Mesenchymal stem cell (in vitro differentiated cells and primary cell): ENCODE measurements around the gene ZSWIM8.

Experiments
- DNase-seq: peaks from one replicate; pipeline ENCODE4 v3.0.0-alpha.2; 2013
- H2AFZ ChIP-seq: one replicate; pipeline ENCODE4 v1.6.1; 2013; ENCODE audit warnings: low read depth, mild to moderate bottlenecking, control low read depth, inconsistent platforms, low read length, moderate library complexity
- H2AK5ac ChIP-seq: 2 replicates; pipeline ENCODE4 v1.6.1; 2013; ENCODE audit warnings: low read length, moderate library complexity, mild to moderate bottlenecking, inconsistent platforms; ENCODE audit not compliant: severe bottlenecking
- H2BK120ac ChIP-seq: one replicate; pipeline ENCODE4 v1.6.1; 2013; ENCODE audit warnings: low read depth, mild to moderate bottlenecking, inconsistent platforms, low read length, moderate library complexity
- H2BK12ac ChIP-seq, 2 experiments: one replicate each; pipeline ENCODE4 v1.6.1; 2013; ENCODE audit warnings: inconsistent platforms in 2 of 2, low read length in 2 of 2, mild to moderate bottlenecking in 2 of 2, moderate library complexity in 2 of 2, control low read depth in 1 of 2
- H2BK15ac ChIP-seq: one replicate; pipeline ENCODE4 v1.6.1; 2013; ENCODE audit warnings: mild to moderate bottlenecking, low read depth, inconsistent platforms; ENCODE audit not compliant: poor library complexity, severe bottlenecking
- H2BK5ac ChIP-seq: 2 replicates; pipeline ENCODE4 v1.6.1; 2013; ENCODE audit warnings: low read depth, mild to moderate bottlenecking, low read length, control low read depth, inconsistent platforms; ENCODE audit not compliant: poor library complexity, severe bottlenecking
- H3K14ac ChIP-seq, 2 experiments: one replicate each; pipeline ENCODE4 v1.6.1; 2013; ENCODE audit warnings: inconsistent platforms in 2 of 2, low read length in 2 of 2, control low read depth in 1 of 2, mild to moderate bottlenecking in 1 of 2, moderate library complexity in 1 of 2
- H3K18ac ChIP-seq, 2 experiments: one replicate each; pipeline ENCODE4 v1.6.1; 2013; ENCODE audit warnings: inconsistent platforms in 2 of 2, low read length in 2 of 2, control low read depth in 1 of 2, low read depth in 1 of 2, mild to moderate bottlenecking in 1 of 2
- H3K23ac ChIP-seq, 2 experiments: one replicate each; pipeline ENCODE4 v1.6.1; 2013; ENCODE audit warnings: inconsistent platforms in 2 of 2, low read length in 2 of 2, mild to moderate bottlenecking in 2 of 2, moderate library complexity in 2 of 2, control low read depth in 1 of 2
- H3K27ac ChIP-seq: 2 replicates; pipeline ENCODE4 v1.5.1; 2013; ENCODE audit warnings: mild to moderate bottlenecking, moderate library complexity, low read length, control low read depth, inconsistent platforms; ENCODE audit not compliant: poor library complexity, severe bottlenecking
- H3K27me3 ChIP-seq, 2 experiments: 2 replicates each; pipeline versions ENCODE4 v1.6.1 to v1.7.0; 2013; ENCODE audit warnings: low read length in 2 of 2, mild to moderate bottlenecking in 2 of 2, moderate library complexity in 2 of 2, control low read depth in 1 of 2, inconsistent platforms in 1 of 2; ENCODE audit not compliant: control insufficient read depth in 1 of 2, insufficient read depth in 1 of 2
- H3K36me3 ChIP-seq, 2 experiments: 2 replicates each; pipeline versions ENCODE4 v1.6.1 to v1.7.0; 2013; ENCODE audit warnings: low read length in 2 of 2, control low read depth in 1 of 2, inconsistent platforms in 1 of 2, low read depth in 1 of 2, mild to moderate bottlenecking in 1 of 2; ENCODE audit not compliant: insufficient read depth in 2 of 2, control insufficient read depth in 1 of 2
- H3K4ac ChIP-seq, 2 experiments: one replicate each; pipeline ENCODE4 v1.6.1; 2013; ENCODE audit warnings: inconsistent platforms in 2 of 2, low read length in 2 of 2, mild to moderate bottlenecking in 2 of 2, moderate library complexity in 2 of 2, control low read depth in 1 of 2, low read depth in 1 of 2
- H3K4me1 ChIP-seq: 2 replicates; pipeline ENCODE4 v1.6.1; 2013; ENCODE audit warnings: low read depth, low read length, control low read depth; ENCODE audit not compliant: control insufficient read depth, insufficient read depth
- H3K4me2 ChIP-seq: 2 replicates; pipeline ENCODE4 v1.6.1; 2013; ENCODE audit warnings: low read length, mild to moderate bottlenecking, inconsistent platforms; ENCODE audit not compliant: poor library complexity, severe bottlenecking
- H3K4me3 ChIP-seq, 2 experiments: 2 replicates each; pipeline versions ENCODE4 v1.5.1 to v1.7.0; 2013; ENCODE audit warnings: low read length in 2 of 2, mild to moderate bottlenecking in 2 of 2, control low read depth in 1 of 2, low read depth in 1 of 2; ENCODE audit not compliant: insufficient read depth in 1 of 2
- H3K79me1 ChIP-seq: replicated peaks from 2 replicates; pipeline ENCODE4 v1.6.1; 2013; ENCODE audit warnings: mild to moderate bottlenecking, control low read depth, low read length, inconsistent platforms; ENCODE audit not compliant: poor library complexity, severe bottlenecking
- H3K9ac ChIP-seq: 2 replicates; pipeline ENCODE4 v1.7.0; 2013; ENCODE audit warnings: mild to moderate bottlenecking, low read length, moderate library complexity
- H3K9me3 ChIP-seq: 2 replicates; pipeline ENCODE4 v1.7.0; 2013; ENCODE audit warnings: mild to moderate bottlenecking, low read length; ENCODE audit not compliant: control insufficient read depth
- H4K8ac ChIP-seq: one replicate; pipeline ENCODE4 v1.6.1; 2013; ENCODE audit warnings: inconsistent platforms, mild to moderate bottlenecking, low read length, moderate library complexity
- H4K91ac ChIP-seq: one replicate; pipeline ENCODE4 v1.6.1; 2013; ENCODE audit warnings: mild to moderate bottlenecking, low read length, inconsistent platforms
- WGBS: methylation state at CpG from one replicate; pipeline ENCODE4 v1.1.7; 2013; ENCODE audit warnings: mixed read lengths; 5-methylcytosine and 5-hydroxymethylcytosine counted together

The ZSWIM8 gene

GRCh38 chr10:73773152-73773879, 12.1 kb upstream of the ZSWIM8 start:
- H3K4me3 ChIP-seq, result peak overlapping the region; percentile 88 to 99
- H4K8ac ChIP-seq, result peak overlapping the region; percentile 61
- no peak overlapping the region for H2BK15ac ChIP-seq
- peak overlapping the region; percentile 95 for H3K9ac ChIP-seq
- H2BK120ac ChIP-seq, result peak overlapping the region; percentile 15
- H3K27me3 ChIP-seq, result no peaks in the 10 kb centered on the region
- peak overlapping the region in 1 of 2 experiments; percentile 60 for H3K23ac ChIP-seq
- H3K27ac ChIP-seq, result peak overlapping the region; percentile 48
- DNase-seq, result peak; percentile 9
- H3K18ac ChIP-seq, result peak overlapping the region; percentile 94 to 98
- H3K14ac ChIP-seq, result peak overlapping the region in 1 of 2 experiments; percentile 66
- H3K4me1 ChIP-seq, result peaks cover 16% of the 10 kb centered on the region
- H2AK5ac ChIP-seq, result no peak overlapping the region
- no peak overlapping the region for H2BK5ac ChIP-seq
- peaks cover 6% of the 10 kb centered on the region for H3K79me1 ChIP-seq
- no peaks in the 10 kb centered on the region for H3K9me3 ChIP-seq
- H4K91ac ChIP-seq, result no peak overlapping the region
- peaks cover 46 to 73% of the 10 kb centered on the region in 2 experiments for H3K36me3 ChIP-seq
- H2AFZ ChIP-seq, result peak overlapping the region; percentile 46
- H3K4me2 ChIP-seq, result peak overlapping the region; percentile 96
- WGBS, result 25% methylated on average over 29 of the region's 29 CpGs
- H2BK12ac ChIP-seq, result peak overlapping the region in 1 of 2 experiments; percentile 22
- peak overlapping the region; percentile 82 to 97 for H3K4ac ChIP-seq

GRCh38 chr10:73774637-73775036, 10.8 kb upstream of the ZSWIM8 start:
- H2AK5ac ChIP-seq, result no peak overlapping the region
- peaks cover 16% of the 10 kb centered on the region for H3K4me1 ChIP-seq
- H3K18ac ChIP-seq, result no peak overlapping the region
- no peak overlapping the region for H3K4ac ChIP-seq
- H3K9ac ChIP-seq, result peak overlapping the region; percentile 65
- H3K23ac ChIP-seq, result peak overlapping the region in 1 of 2 experiments; percentile 83
- peak overlapping the region in 1 of 2 experiments; percentile 99 for H3K4me3 ChIP-seq
- H2BK120ac ChIP-seq, result no peak overlapping the region
- no peak overlapping the region for H2AFZ ChIP-seq
- H3K9me3 ChIP-seq, result no peaks in the 10 kb centered on the region
- peaks cover 41 to 69% of the 10 kb centered on the region in 2 experiments for H3K36me3 ChIP-seq
- peak overlapping the region; percentile 3 for H3K4me2 ChIP-seq
- H3K14ac ChIP-seq, result peak overlapping the region in 1 of 2 experiments; percentile 61
- H4K8ac ChIP-seq, result no peak overlapping the region
- H2BK15ac ChIP-seq, result no peak overlapping the region
- peak; percentile 43 for DNase-seq
- H2BK12ac ChIP-seq, result no peak overlapping the region
- H3K27ac ChIP-seq, result no peak overlapping the region
- H2BK5ac ChIP-seq, result no peak overlapping the region
- WGBS, result 44% methylated on average over 4 of the region's 5 CpGs
- no peaks in the 10 kb centered on the region for H3K27me3 ChIP-seq
- peaks cover 4% of the 10 kb centered on the region for H3K79me1 ChIP-seq
- H4K91ac ChIP-seq, result no peak overlapping the region

GRCh38 chr10:73779018-73779417, 6.4 kb upstream of the ZSWIM8 start:
- peaks cover 8% of the 10 kb centered on the region for H3K79me1 ChIP-seq
- H3K23ac ChIP-seq, result no peak overlapping the region
- H2BK5ac ChIP-seq, result no peak overlapping the region
- H4K8ac ChIP-seq, result no peak overlapping the region
- 88% methylated on average over 4 of the region's 5 CpGs for WGBS
- no peak overlapping the region for H2AFZ ChIP-seq
- H3K4me1 ChIP-seq, result peaks cover 13% of the 10 kb centered on the region
- no peak overlapping the region for H2BK15ac ChIP-seq
- DNase-seq, result no peak
- no peak overlapping the region for H3K4me3 ChIP-seq
- H3K9me3 ChIP-seq, result no peaks in the 10 kb centered on the region
- H2BK120ac ChIP-seq, result no peak overlapping the region
- H3K27me3 ChIP-seq, result no peaks in the 10 kb centered on the region
- H3K14ac ChIP-seq, result no peak overlapping the region
- H4K91ac ChIP-seq, result no peak overlapping the region
- no peak overlapping the region for H3K4me2 ChIP-seq
- no peak overlapping the region for H3K18ac ChIP-seq
- no peak overlapping the region for H3K9ac ChIP-seq
- no peak overlapping the region for H3K4ac ChIP-seq
- H3K27ac ChIP-seq, result no peak overlapping the region
- no peak overlapping the region for H2AK5ac ChIP-seq
- H3K36me3 ChIP-seq, result peaks cover 22 to 54% of the 10 kb centered on the region in 2 experiments
- H2BK12ac ChIP-seq, result no peak overlapping the region

DNA sequence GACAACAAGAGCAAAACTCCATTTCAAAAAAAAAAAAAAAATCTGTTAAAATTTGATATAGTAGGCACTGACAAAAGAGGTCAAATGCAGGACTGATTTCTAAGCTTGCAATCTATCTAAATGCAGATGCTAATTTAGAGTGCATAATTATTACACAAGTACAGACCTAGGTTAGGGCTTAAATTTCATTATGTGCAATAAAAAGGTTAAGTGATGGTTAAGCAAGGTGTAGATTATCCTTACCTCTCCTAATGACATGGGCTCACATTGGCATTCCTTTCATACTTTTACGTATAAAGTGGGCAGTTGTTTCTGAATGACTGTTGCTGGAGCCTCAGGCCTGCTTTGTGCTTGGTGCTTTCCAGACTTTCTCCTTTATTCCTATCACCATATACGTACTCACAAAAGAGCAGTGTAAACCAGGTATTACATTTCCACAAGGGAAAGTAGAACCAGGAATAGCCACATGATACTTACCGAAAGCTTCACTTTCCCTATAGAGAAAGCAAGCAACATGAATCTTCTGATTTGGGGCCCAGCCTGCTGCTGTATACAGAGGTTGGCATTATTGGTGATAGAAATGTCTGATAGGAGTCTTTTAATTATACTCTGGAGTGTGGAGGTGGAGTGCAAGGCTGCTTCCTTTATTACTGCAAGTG, 5.7 kb upstream of the ZSWIM8 start:
- Histone ChIP-seq H3K9me3 (no peaks in the 10 kb centered on the region), H3K23ac (no peak overlapping the region), H3K18ac (no peak overlapping the region), H3K27ac (no peak overlapping the region), H3K9ac (no peak overlapping the region), H3K4me1 (peaks cover 8% of the 10 kb centered on the region), H2AK5ac (no peak overlapping the region), H3K4me3 (no peak overlapping the region), H4K8ac (no peak overlapping the region), H3K79me1 (peaks cover 8% of the 10 kb centered on the region), H2BK120ac (no peak overlapping the region), H4K91ac (no peak overlapping the region), H2AFZ (no peak overlapping the region), H2BK12ac (no peak overlapping the region), H2BK5ac (no peak overlapping the region), H3K14ac (no peak overlapping the region), H3K4me2 (no peak overlapping the region), H2BK15ac (no peak overlapping the region), H3K36me3 (peaks cover 22 to 49% of the 10 kb centered on the region in 2 experiments), H3K27me3 (no peaks in the 10 kb centered on the region), H3K4ac (no peak overlapping the region)
- 88% methylated on average over 3 of the region's 3 CpGs for WGBS
- no peak for DNase-seq
